SW 1271 (cell line): Measurements from ENCODE around the gene NUP210L.
"Not testable (repeated sequence)": the region's sequence is repeated elsewhere in the genome, so short reads cannot be mapped to it uniquely, and the experiment has no call there.

Experiments
- DNase-seq, 2 experiments: peaks; one replicate each; lab custom pipeline; 2025; lab: John Stamatoyannopoulos, UW

The NUP210L gene

GRCh38 chr1:154170547-154171222 is 15.8 kb upstream of the NUP210L start:
- no peak for DNase-seq

- DNase-seq, result no peak
Observed at GRCh38 chr1:154167461-154167860, 12.6 kb upstream of the NUP210L start.

- no peak for DNase-seq
Observed at GRCh38 chr1:154166207-154166606, 11.3 kb upstream of the NUP210L start.

- DNase-seq, result no peak
Observed at GRCh38 chr1:154159554-154159953, 4.7 kb upstream of the NUP210L start.

GRCh38 chr1:154158307-154159125 is 3.6 kb upstream of the NUP210L start:
- no peak for DNase-seq

GRCh38 chr1:154157520-154158306 is 2.8 kb upstream of the NUP210L start:
- DNase-seq, result no peak

- peak in 1 of 2 experiments; percentile 27 for DNase-seq
Observed at GRCh38 chr1:154155251-154155650, 378 bp upstream of the NUP210L start.

- DNase-seq, result no peak
Observed at GRCh38 chr1:154154053-154154452, 820 bp downstream of the NUP210L start.

GRCh38 chr1:154151311-154151710 is 3.6 kb downstream of the NUP210L start:
- no peak for DNase-seq

- no peak for DNase-seq
Observed at GRCh38 chr1:154148807-154149206, 6.1 kb downstream of the NUP210L start.

GRCh38 chr1:154147505-154147904 is 7.4 kb downstream of the NUP210L start:
- not testable (repeated sequence) for DNase-seq

- no peak for DNase-seq
Observed at GRCh38 chr1:154145986-154146385, 8.9 kb downstream of the NUP210L start.

- no peak for DNase-seq
Observed at GRCh38 chr1:154142358-154142757, 12.5 kb downstream of the NUP210L start.

- no peak for DNase-seq
Observed at GRCh38 chr1:154141240-154141639, 13.6 kb downstream of the NUP210L start.

- no peak for DNase-seq
Observed at GRCh38 chr1:154137888-154138287, 17.0 kb downstream of the NUP210L start.

GRCh38 chr1:154133256-154133655 is 21.6 kb downstream of the NUP210L start:
- DNase-seq, result no peak

- DNase-seq, result no peak
Observed at GRCh38 chr1:154129391-154129970, 25.4 kb downstream of the NUP210L start.

- DNase-seq, result not testable (repeated sequence)
Observed at GRCh38 chr1:154123205-154123604, 31.7 kb downstream of the NUP210L start.

- no peak for DNase-seq
Observed at GRCh38 chr1:154117642-154118041, 37.2 kb downstream of the NUP210L start.

GRCh38 chr1:154115180-154115579 is 39.7 kb downstream of the NUP210L start:
- DNase-seq, result no peak

GRCh38 chr1:154104433-154105082 is 50.3 kb downstream of the NUP210L start:
- no peak for DNase-seq

GRCh38 chr1:154100141-154100540 is 54.7 kb downstream of the NUP210L start:
- not testable (repeated sequence) for DNase-seq
